Body of pancreas (tissue), 4 donors: ENCODE data around the gene LZTS3. TPM values are rescaled to one million over a fixed set of nuclear protein-coding genes. Genes with fewer than 3 reads are reported as not detected.

Experiments
- ATAC-seq: fragments of 150-250 bp; one replicate; pipeline ENCODE4 v1.9.1; 2016
- DNase-seq, 4 donors: peaks; one replicate each; pipeline ENCODE4 v3.0.0-alpha.2; 2019
- H3K27ac ChIP-seq, 4 donors: fragments of 200-600 bp; sonication (generic); 1 replicate in 3 of 4; 2 replicates in 1 of 4; pipeline versions ENCODE4 v1.5.1 to v1.6.1; 2016 to 2019; ENCODE audit warnings: mild to moderate bottlenecking in 1 of 4, mixed read lengths in 1 of 4, moderate library complexity in 1 of 4
- H3K27me3 ChIP-seq, 2 donors: fragments of 200-600 bp; sonication (generic); one replicate each; pipeline ENCODE4 v1.6.0; 2016; ENCODE audit warnings: mild to moderate bottlenecking in 1 of 2
- H3K36me3 ChIP-seq, 2 donors: fragments of 200-600 bp; sonication (generic); replicated peaks in 1 of 2; 2 replicates each; pipeline ENCODE4 v1.5.1; 2016; ENCODE audit warnings: low read depth in 2 of 2; ENCODE audit not compliant: insufficient read depth in 1 of 2
- H3K4me1 ChIP-seq: fragments of 200-600 bp; sonication (generic); one replicate; pipeline ENCODE4 v1.6.0; 2016
- H3K4me3 ChIP-seq, 2 donors: fragments of 200-600 bp; sonication (generic); 1 replicate in 1 of 2; 2 replicates in 1 of 2; pipeline ENCODE4 v1.5.1; 2016 to 2019
- H3K9me3 ChIP-seq, 3 donors: fragments of 200-600 bp; sonication (generic); 1 replicate in 2 of 3; 2 replicates in 1 of 3; pipeline ENCODE4 v1.5.1; 2016
- POLR2A ChIP-seq, 3 donors: fragments of 450-650 bp; IDR thresholded peaks; one replicate each; pipeline ENCODE4 v1.6.1; 2016; ENCODE audit warnings: antibody characterized with exemption in 3 of 3, mild to moderate bottlenecking in 2 of 3
- WGBS, 2 donors: methylation state at CpG; one replicate each; pipeline ENCODE4 v1.1.5; 2017; 5-methylcytosine and 5-hydroxymethylcytosine counted together
- intact Hi-C: fragments of 100-400 bp; cut with DNase I; formaldehyde crosslinking; loops from one replicate; pipeline ENCODE4 v1.15.1; 2023
- total RNA-seq, 2 donors: library from RNA; depleted of rRNA; stranded (reverse); fragments of >200 nt; gene quantifications; one replicate each; pipeline ENCODE4 v1.1.0, GENCODE V29; 2016
- TF ChIP-seq, protein P1 (sequence below), 7 experiments: fragments of 450-650 bp in 4 of 7; fragments of 200-600 bp in 3 of 7; sonication (generic) in 3 of 7; IDR thresholded peaks; one replicate each; pipeline ENCODE4 v1.5.1; 2016 to 2019; ENCODE audit warnings: antibody characterized with exemption in 7 of 7

LZTS3 gene
- total RNA-seq, 2 donors from 2014 or later: 38.4 to 72.2 TPM

DNA sequence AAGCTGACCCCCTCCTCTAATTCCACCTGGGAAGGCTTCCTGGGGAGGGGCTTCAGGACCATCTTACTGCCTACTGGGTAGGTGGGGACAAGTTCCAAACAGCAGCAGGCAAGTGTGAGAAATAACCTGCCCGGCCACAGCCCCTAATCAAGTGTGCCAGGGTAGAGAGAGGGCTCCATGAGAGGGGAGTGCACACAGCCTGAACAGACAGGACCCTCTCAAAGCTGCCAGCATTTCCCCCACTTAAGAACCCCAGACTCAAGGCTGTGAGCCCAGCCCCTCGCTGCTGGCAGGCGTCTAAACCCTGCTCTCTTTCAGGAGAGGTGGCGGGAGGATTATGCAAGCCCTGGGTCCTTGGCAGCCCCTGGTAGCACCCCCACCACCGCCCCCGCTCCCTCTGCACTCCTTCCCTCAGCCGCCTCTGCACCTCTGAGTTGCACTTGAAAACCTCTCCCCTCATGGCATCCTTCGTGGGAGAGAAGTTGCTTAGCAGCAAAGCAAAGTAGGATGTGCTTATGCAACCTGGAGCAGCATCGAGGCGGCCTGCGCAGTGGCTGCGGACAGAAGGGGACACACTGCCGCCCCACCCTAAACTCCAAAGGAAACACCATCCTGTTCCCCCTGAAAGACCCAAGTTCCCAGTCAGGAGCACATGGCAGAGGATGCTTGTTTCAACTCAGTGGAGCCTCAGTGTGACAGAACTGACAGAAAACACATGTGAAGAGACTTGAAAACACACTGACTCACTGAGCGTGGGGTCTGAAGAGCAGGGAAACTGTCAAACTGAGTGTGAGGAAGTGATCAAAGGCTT, 20.7 kb upstream of the LZTS3 start:
- Histone ChIP-seq H3K27ac (no peak overlapping the region), H3K9me3 (no peaks in the 10 kb centered on the region), H3K27me3 (no peaks in the 10 kb centered on the region), H3K4me3 (no peak overlapping the region), H3K36me3 (peaks cover 20 to 35% of the 10 kb centered on the region in 2 donors), H3K4me1 (no peaks in the 10 kb centered on the region)
- 94% methylated on average over 13 to 14 of the region's 14 CpGs for WGBS, 2 donors
- no peak for DNase-seq
- no peak for TF ChIP-seq POLR2A (IDR thresholded peaks at IDR 0.05)
- TF ChIP-seq, protein P1, sequence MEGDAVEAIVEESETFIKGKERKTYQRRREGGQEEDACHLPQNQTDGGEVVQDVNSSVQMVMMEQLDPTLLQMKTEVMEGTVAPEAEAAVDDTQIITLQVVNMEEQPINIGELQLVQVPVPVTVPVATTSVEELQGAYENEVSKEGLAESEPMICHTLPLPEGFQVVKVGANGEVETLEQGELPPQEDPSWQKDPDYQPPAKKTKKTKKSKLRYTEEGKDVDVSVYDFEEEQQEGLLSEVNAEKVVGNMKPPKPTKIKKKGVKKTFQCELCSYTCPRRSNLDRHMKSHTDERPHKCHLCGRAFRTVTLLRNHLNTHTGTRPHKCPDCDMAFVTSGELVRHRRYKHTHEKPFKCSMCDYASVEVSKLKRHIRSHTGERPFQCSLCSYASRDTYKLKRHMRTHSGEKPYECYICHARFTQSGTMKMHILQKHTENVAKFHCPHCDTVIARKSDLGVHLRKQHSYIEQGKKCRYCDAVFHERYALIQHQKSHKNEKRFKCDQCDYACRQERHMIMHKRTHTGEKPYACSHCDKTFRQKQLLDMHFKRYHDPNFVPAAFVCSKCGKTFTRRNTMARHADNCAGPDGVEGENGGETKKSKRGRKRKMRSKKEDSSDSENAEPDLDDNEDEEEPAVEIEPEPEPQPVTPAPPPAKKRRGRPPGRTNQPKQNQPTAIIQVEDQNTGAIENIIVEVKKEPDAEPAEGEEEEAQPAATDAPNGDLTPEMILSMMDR (IDR thresholded peaks at IDR 0.05): no peak
- intact Hi-C loops: no loop called here
- no peak for ATAC-seq

DNA sequence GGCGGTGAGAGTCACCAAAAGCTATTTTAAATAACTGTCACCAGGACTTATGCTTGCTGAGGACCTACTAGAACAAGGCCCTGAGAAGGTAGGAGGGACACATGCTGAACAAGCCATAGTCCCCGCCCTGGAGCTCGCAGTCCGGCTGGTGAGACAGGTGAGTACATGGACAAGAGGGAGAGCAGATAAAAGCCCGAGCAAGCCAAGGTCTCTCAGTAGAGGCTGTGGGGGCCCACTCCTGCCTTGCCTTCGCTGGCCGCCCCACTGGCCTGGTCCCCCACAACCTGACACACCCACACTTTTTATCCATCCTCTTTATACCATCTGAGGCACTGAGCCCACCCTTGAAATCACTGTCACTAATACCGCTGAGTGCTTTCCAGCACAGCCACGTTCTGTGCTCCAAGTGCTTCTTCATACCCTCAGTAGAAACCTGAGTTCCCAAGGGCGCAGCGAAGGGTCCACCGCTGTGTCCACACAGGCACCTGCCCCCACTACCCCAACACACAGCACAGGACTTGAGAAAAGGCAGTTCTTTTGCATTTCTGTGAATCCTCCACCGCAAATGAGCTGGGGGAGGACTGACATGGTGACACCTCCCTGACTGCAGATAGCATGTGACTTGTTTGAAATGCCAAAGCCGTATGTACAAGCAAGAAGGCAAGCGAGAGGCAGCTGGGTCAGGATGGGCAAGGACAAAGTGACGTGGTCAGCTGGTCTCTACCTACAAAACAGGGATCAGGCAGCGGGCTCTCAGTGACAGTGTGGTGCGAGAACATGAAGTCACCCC, 19.1 kb upstream of the LZTS3 start:
- ATAC-seq: no peak
- no peak for DNase-seq
- Histone ChIP-seq H3K4me1 (no peaks in the 10 kb centered on the region), H3K27me3 (no peaks in the 10 kb centered on the region), H3K27ac (no peak overlapping the region), H3K36me3 (peaks cover 20 to 33% of the 10 kb centered on the region in 2 donors), H3K4me3 (no peak overlapping the region), H3K9me3 (no peaks in the 10 kb centered on the region)
- intact Hi-C loops: no loop called here
- TF ChIP-seq POLR2A (IDR thresholded peaks at IDR 0.05): no peak
- TF ChIP-seq, protein P1 (IDR thresholded peaks at IDR 0.05): no peak
- 90% methylated on average over 17 to 18 of the region's 18 CpGs for WGBS, 2 donors

DNA sequence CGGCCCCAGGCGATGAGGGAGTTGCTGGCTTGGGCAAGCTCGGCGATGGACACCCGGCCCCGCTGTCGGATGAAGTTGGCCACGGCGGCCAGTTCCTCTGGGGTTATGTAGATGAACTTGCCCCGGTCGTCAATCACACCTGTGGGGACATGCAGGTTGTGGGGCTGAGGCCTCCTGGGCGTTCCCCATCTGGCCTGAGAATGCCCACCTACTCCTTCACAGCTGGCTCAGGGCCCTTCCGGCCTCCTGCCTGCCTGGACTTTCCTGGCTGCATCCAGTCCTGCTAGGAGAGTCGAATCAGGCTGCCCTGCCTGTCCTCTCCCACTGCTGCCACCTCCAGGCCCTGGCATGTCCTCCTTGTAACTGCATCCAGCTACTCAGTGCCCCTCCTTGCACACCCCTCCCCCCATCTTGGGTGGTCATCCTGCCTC, 17.3 kb upstream of the LZTS3 start:
- no peak overlapping the region for H3K4me3 ChIP-seq
- no peaks in the 10 kb centered on the region for H3K27me3 ChIP-seq
- ATAC-seq (no peak), DNase-seq (no peak)
- peaks cover 20 to 32% of the 10 kb centered on the region in 2 donors for H3K36me3 ChIP-seq
- no peak overlapping the region for H3K27ac ChIP-seq
- no peaks in the 10 kb centered on the region for H3K4me1 ChIP-seq
- intact Hi-C loops: no loop called here
- TF ChIP-seq, protein P1 (IDR thresholded peaks at IDR 0.05): no peak
- no peak for TF ChIP-seq POLR2A (IDR thresholded peaks at IDR 0.05)
- no peaks in the 10 kb centered on the region for H3K9me3 ChIP-seq
- 70 to 85% methylated on average over 2 to 14 of the region's 14 CpGs for WGBS, 2 donors

DNA sequence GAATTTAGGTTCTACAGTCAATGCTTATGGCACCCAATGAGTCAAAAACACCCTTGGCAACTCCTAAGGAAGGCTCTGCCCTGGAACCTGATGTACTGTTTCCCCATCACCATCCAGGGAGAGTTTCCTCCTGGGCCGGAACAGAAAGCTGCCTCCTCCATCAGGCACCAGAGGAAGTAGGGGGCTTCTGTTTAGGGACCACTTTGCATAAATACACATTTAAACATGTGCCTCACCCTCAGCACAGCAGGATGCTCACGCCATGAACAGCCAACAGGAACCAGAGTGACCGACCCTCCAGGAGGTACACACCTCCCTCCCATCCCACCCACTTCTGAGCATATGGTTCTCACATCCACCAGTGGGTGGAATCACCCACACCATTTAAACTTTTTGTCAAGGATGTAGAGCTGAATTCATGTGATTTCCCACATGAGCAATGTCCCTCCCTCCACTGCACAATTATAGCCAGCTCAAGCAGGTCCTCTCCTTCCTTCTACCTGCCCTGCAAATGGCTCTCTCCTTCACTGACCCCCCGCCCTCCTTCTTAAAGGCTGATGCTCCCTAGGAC, 16.3 kb upstream of the LZTS3 start:
- Histone ChIP-seq H3K4me3 (no peak overlapping the region), H3K36me3 (peaks cover 17 to 27% of the 10 kb centered on the region in 2 donors), H3K9me3 (no peaks in the 10 kb centered on the region), H3K27ac (no peak overlapping the region), H3K27me3 (no peaks in the 10 kb centered on the region), H3K4me1 (no peaks in the 10 kb centered on the region)
- ATAC-seq (no peak), DNase-seq (no peak)
- TF ChIP-seq, protein P1 (IDR thresholded peaks at IDR 0.05): no peak
- TF ChIP-seq POLR2A (IDR thresholded peaks at IDR 0.05): no peak
- intact Hi-C loops: no loop called here
- WGBS, 2 donors: 96 to 97% methylated on average over 3 to 4 of the region's 4 CpGs
